GM12878 (cell line): ENCODE data around the gene PAM. TPM values are rescaled to one million over a fixed set of nuclear protein-coding genes. Genes with fewer than 3 reads are reported as not detected.

Experiments
- ATAC-seq: fragments of 200-7000 bp; cut with Tn5 transposase; 3 replicates; pipeline ENCODE4 v1.9.1; 2020; ENCODE audit warnings: mild to moderate bottlenecking, moderate library complexity
- BruUV-seq: library from RNA; stranded (reverse); fragments of 400-500 nt; replicated peaks from 2 replicates; lab custom pipeline; 2021; lab: Mats Ljungman, UMichigan
- CTCF ChIA-PET: fragments of 300-600 bp; sonication (Branson Sonifier 250); formaldehyde crosslinking; extraction: SDS; loops from one replicate; lab custom pipeline; 2021; ENCODE audit warnings: inconsistent platforms; lab: Yijun Ruan, JAX
- POLR2A ChIA-PET: fragments of 350-600 bp; formaldehyde crosslinking; extraction: SDS; loops from one replicate; lab custom pipeline; 2021; ENCODE audit warnings: inconsistent platforms; lab: Charles Lee
- RAD21 ChIA-PET: fragments of 300-600 bp; sonication (Branson Sonifier 250); formaldehyde crosslinking; loops from one replicate; lab custom pipeline; 2023; ENCODE audit warnings: antibody characterized with exemption; ENCODE audit not compliant: unreplicated experiment; lab: Charles Lee
- SMC1A ChIA-PET: fragments of 300-600 bp; sonication (Branson Sonifier 250); formaldehyde crosslinking; loops from one replicate; lab custom pipeline; 2023; ENCODE audit not compliant: unreplicated experiment, uncharacterized antibody; lab: Charles Lee
- DNase-seq: peaks from one replicate; pipeline ENCODE4 v3.0.0-alpha.2; 2011; ENCODE audit warnings: low read depth, low spot score
- FAIRE-seq: peaks from 3 replicates; lab custom pipeline; 2011; peaks lifted over from hg19 to GRCh38; lab: Jason Lieb, UNC
- H2AFZ ChIP-seq: 2 replicates; pipeline ENCODE4 v1.6.0; 2011; ENCODE audit warnings: low read depth, low read length, control low read depth; ENCODE audit not compliant: control insufficient read depth
- H3K27ac ChIP-seq: 2 replicates; pipeline ENCODE4 v1.5.1; 2011; ENCODE audit warnings: control low read depth; ENCODE audit not compliant: control insufficient read depth, insufficient read depth
- H3K27me3 ChIP-seq, 2 experiments: replicated peaks in 1 of 2; 2 replicates each; pipeline versions ENCODE4 v1.6.0 to v1.6.1; 2011; ENCODE audit warnings: low read length in 1 of 2; ENCODE audit not compliant: control insufficient read depth in 2 of 2, insufficient read depth in 2 of 2
- H3K36me3 ChIP-seq, 2 experiments: 2 replicates each; pipeline ENCODE4 v1.5.1; 2011; ENCODE audit warnings: low read length in 1 of 2; ENCODE audit not compliant: control insufficient read depth in 2 of 2, insufficient read depth in 2 of 2
- H3K4me1 ChIP-seq: 2 replicates; pipeline ENCODE4 v1.6.1; 2011; ENCODE audit warnings: mild to moderate bottlenecking, low read length, moderate library complexity, mixed read lengths; ENCODE audit not compliant: control insufficient read depth, insufficient read depth
- H3K4me2 ChIP-seq: 2 replicates; pipeline ENCODE4 v1.6.0; 2011; ENCODE audit warnings: control low read depth; ENCODE audit not compliant: control insufficient read depth, insufficient read depth
- H3K4me3 ChIP-seq: fragments of 200-600 bp; sonication (generic); 2 replicates; pipeline ENCODE4 v1.5.1; 2016
- H3K79me2 ChIP-seq: 2 replicates; pipeline ENCODE4 v1.6.0; 2011; ENCODE audit warnings: low read length; ENCODE audit not compliant: control insufficient read depth, insufficient read depth
- H3K9ac ChIP-seq: 2 replicates; pipeline ENCODE4 v1.8.0; 2011; ENCODE audit warnings: low read length, control low read depth, mixed read lengths; ENCODE audit not compliant: control insufficient read depth, insufficient read depth
- H3K9me3 ChIP-seq: replicated peaks from 3 replicates; pipeline ENCODE4 v1.5.1; 2011; ENCODE audit warnings: mild to moderate bottlenecking, low read length; ENCODE audit not compliant: control insufficient read depth, insufficient read depth
- H4K20me1 ChIP-seq: 2 replicates; pipeline ENCODE4 v1.6.0; 2011; ENCODE audit not compliant: control insufficient read depth, insufficient read depth
- ATF2 ChIP-seq: IDR thresholded peaks from 2 replicates; pipeline ENCODE4 v1.6.1; 2012; ENCODE audit warnings: low read length, inconsistent platforms
- BCL3 ChIP-seq: IDR thresholded peaks from 2 replicates; pipeline ENCODE4 v1.6.1; 2011; ENCODE audit warnings: borderline replicate concordance, low read depth, mild to moderate bottlenecking, moderate library complexity, low read length; ENCODE audit not compliant: insufficient read depth, poor library complexity, severe bottlenecking
- CHD2 ChIP-seq: IDR thresholded peaks from 2 replicates; pipeline ENCODE4 v1.6.1; 2011; ENCODE audit warnings: low read depth, low read length, improper control_type of control experiment, borderline replicate concordance
- DPF2 ChIP-seq: fragments of 450-650 bp; IDR thresholded peaks from 2 replicates; pipeline ENCODE4 v1.6.1; 2017; ENCODE audit warnings: mild to moderate bottlenecking
- NR2F1 ChIP-seq: fragments of 450-650 bp; conservative IDR thresholded peaks from 2 replicates; pipeline ENCODE4 v1.6.1; 2017; ENCODE audit warnings: mild to moderate bottlenecking
- RUNX3 ChIP-seq: IDR thresholded peaks from 2 replicates; pipeline ENCODE4 v1.6.1; 2012; ENCODE audit warnings: low read length, inconsistent platforms
- SIN3A ChIP-seq: IDR thresholded peaks from 2 replicates; pipeline ENCODE4 v1.6.1; 2012; ENCODE audit warnings: low read depth, low read length, improper control_type of control experiment
- SMAD5 ChIP-seq: IDR thresholded peaks from 2 replicates; pipeline ENCODE4 v1.6.1; 2016; ENCODE audit warnings: antibody characterized with exemption, low read depth
- SREBF1 ChIP-seq: IDR thresholded peaks from 2 replicates; pipeline ENCODE4 v1.6.1; 2012; ENCODE audit warnings: mild to moderate bottlenecking, low read length
- TCF3 ChIP-seq: IDR thresholded peaks from 2 replicates; pipeline ENCODE4 v1.6.1; 2012; ENCODE audit warnings: low read depth, mild to moderate bottlenecking, low read length, borderline replicate concordance; ENCODE audit not compliant: insufficient read depth
- USF2 ChIP-seq: IDR thresholded peaks from 2 replicates; pipeline ENCODE4 v1.6.1; 2011; ENCODE audit warnings: low read depth, low read length, improper control_type of control experiment, borderline replicate concordance
- ZBED1 ChIP-seq: IDR thresholded peaks from 2 replicates; pipeline ENCODE4 v1.6.1; 2016; ENCODE audit warnings: borderline replicate concordance
- ZNF274 ChIP-seq: IDR thresholded peaks from one replicate; pipeline ENCODE4 v1.8.0; 2011; ENCODE audit not compliant: insufficient read length, insufficient read depth
- ZNF384 ChIP-seq: IDR thresholded peaks from 2 replicates; pipeline ENCODE4 v1.6.1; 2012; ENCODE audit warnings: low read depth, mild to moderate bottlenecking, low read length, improper control_type of control experiment, borderline replicate concordance
- WGBS: methylation state at CpG from one replicate; pipeline ENCODE4 v1.1.6; 2016; ENCODE audit warnings: low lambda C conversion rate; ENCODE audit not compliant: insufficient replicate concordance, insufficient coverage; ENCODE audit errors: missing lambda C conversion rate; 5-methylcytosine and 5-hydroxymethylcytosine counted together
- in situ Hi-C: fragments of 300-500 bp; cut with MboI; formaldehyde crosslinking; loops from 9 replicates; pipeline ENCODE4 v1.14.3; 2018; ENCODE audit warnings: mixed read lengths
- intact Hi-C: fragments of 100-400 bp; cut with micrococcal nuclease; formaldehyde crosslinking; loops from one replicate; pipeline ENCODE4 v1.14.2; 2022; ENCODE audit not compliant: unreplicated experiment
- polyA plus RNA-seq, 11 experiments: library from polyadenylated mRNA; depleted of rRNA in 4 of 11; unstranded in 6 of 11; stranded (reverse) in 5 of 11; fragments of >200 nt; fragmentation: Nextera tagmentation in 4 of 11; fragmentation: Illumina TruSeq in 1 of 11; extraction: Ambion mirVana in 4 of 11; extraction: Trizol in 1 of 11; gene quantifications; 1 replicate in 1 of 11; 2 replicates in 10 of 11; pipeline versions ENCODE4 v1.2.1 to v1.2.3, GENCODE V29; 2011 to 2016; ENCODE audit warnings: inconsistent platforms in 2 of 11, missing spikeins in 2 of 11, low read depth in 1 of 11
- total RNA-seq, 4 experiments: library from RNA; depleted of rRNA in 3 of 4; stranded (reverse); fragments of >200 nt in 3 of 4; fragmentation: Illumina TruSeq in 1 of 4; extraction: Trizol in 1 of 4; gene quantifications; 2 replicates each; pipeline versions ENCODE4 v1.2.1 to v1.2.3, GENCODE V29; 2013 to 2021
- TF ChIP-seq, protein P1 (sequence below): fragments of 450-650 bp; conservative IDR thresholded peaks from 2 replicates; pipeline ENCODE4 v1.6.1; 2017; ENCODE audit warnings: mild to moderate bottlenecking, moderate library complexity
- TF ChIP-seq, protein P2 (sequence below): fragments of 450-650 bp; IDR thresholded peaks from 2 replicates; pipeline ENCODE4 v1.6.1; 2016; ENCODE audit warnings: mild to moderate bottlenecking

PAM gene
- total and polyA plus RNA-seq, 10 of the 15 experiments (the other 5 are each of a cell fraction or from before 2014, with no cell fraction given), result 5.5 to 72.5 (median 15.4) TPM

DNA sequence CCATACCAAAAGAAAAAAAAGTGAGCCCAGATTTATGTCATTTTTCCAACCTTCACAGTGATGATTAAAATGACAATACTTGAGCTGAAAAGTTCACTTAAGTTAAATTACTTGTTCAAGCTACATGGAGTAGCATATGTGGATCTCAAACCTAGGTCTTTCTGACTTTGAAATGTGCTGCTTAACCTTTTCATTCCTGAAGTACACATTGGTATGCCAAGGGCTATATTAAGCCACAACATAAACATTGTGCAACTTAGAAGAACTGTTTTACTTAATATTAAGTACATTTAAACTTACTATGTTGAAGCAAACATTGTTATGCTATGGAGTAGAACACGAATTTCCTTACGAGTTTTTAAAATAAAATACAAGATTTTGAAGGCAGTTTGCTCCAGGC lies 259.9 kb downstream of the PAM start:
- Histone ChIP-seq H3K36me3 (peaks cover 0 to 2% of the 10 kb centered on the region in 2 experiments; a peak in 1 of 4 replicates), H4K20me1 (no peaks in the 10 kb centered on the region), H3K4me2 (no peak overlapping the region), H3K4me3 (no peak overlapping the region), H3K79me2 (no peaks in the 10 kb centered on the region), H3K27me3 (no peaks in the 10 kb centered on the region), H3K9me3 (no peaks in the 10 kb centered on the region; the same call in 2 of the 3 replicates), H2AFZ (no peak overlapping the region)
- RAD21 ChIA-PET, result no interaction called here
- intact Hi-C loops, result no loop called here
- DNase-seq (no peak), ATAC-seq (no peak)
- 79% methylated on average over 2 of the region's 2 CpGs for WGBS
- TF ChIP-seq CHD2 (no peak), NR2F1 (no peak), SIN3A (no peak), SMAD5 (no peak), RUNX3 (no peak), SREBF1 (no peak), ZBED1 (no peak), DPF2 (no peak), USF2 (no peak), BCL3 (no peak), ZNF384 (no peak), TCF3 (no peak), ZNF274 (no peak), ATF2 (no peak)
- TF ChIP-seq, protein P1, sequence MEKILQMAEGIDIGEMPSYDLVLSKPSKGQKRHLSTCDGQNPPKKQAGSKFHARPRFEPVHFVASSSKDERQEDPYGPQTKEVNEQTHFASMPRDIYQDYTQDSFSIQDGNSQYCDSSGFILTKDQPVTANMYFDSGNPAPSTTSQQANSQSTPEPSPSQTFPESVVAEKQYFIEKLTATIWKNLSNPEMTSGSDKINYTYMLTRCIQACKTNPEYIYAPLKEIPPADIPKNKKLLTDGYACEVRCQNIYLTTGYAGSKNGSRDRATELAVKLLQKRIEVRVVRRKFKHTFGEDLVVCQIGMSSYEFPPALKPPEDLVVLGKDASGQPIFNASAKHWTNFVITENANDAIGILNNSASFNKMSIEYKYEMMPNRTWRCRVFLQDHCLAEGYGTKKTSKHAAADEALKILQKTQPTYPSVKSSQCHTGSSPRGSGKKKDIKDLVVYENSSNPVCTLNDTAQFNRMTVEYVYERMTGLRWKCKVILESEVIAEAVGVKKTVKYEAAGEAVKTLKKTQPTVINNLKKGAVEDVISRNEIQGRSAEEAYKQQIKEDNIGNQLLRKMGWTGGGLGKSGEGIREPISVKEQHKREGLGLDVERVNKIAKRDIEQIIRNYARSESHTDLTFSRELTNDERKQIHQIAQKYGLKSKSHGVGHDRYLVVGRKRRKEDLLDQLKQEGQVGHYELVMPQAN, result no peak
- TF ChIP-seq, protein P2, sequence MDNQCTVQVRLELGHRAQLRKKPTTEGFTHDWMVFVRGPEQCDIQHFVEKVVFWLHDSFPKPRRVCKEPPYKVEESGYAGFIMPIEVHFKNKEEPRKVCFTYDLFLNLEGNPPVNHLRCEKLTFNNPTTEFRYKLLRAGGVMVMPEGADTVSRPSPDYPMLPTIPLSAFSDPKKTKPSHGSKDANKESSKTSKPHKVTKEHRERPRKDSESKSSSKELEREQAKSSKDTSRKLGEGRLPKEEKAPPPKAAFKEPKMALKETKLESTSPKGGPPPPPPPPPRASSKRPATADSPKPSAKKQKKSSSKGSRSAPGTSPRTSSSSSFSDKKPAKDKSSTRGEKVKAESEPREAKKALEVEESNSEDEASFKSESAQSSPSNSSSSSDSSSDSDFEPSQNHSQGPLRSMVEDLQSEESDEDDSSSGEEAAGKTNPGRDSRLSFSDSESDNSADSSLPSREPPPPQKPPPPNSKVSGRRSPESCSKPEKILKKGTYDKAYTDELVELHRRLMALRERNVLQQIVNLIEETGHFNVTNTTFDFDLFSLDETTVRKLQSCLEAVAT, result no peak
- TF ChIP-seq, all 136 proteins: peak for 0
- POLR2A ChIA-PET, result no interaction called here
- BruUV-seq, result no TSS peak
- Histone ChIP-seq H3K27ac (no peak overlapping the region), H3K9ac (no peak overlapping the region), H3K4me1 (no peaks in the 10 kb centered on the region)
- FAIRE-seq, result no peak
- SMC1A ChIA-PET, result no interaction called here
- in situ Hi-C loops, result no loop called here
- CTCF ChIA-PET, result no interaction called here
